GM18511 (cell line): ENCODE data around the gene WASF3.
"Not testable (repeated sequence)": the region's sequence is repeated elsewhere in the genome, so short reads cannot be mapped to it uniquely, and the experiment has no call there.

Experiments
- ATAC-seq: cut with Tn5 transposase; IDR thresholded peaks from one replicate; pipeline ENCODE4 v1.9.1; 2021; ENCODE audit warnings: mild to moderate bottlenecking, moderate library complexity; ENCODE audit not compliant: unreplicated experiment

Gene WASF3

GRCh38 chr13:26709461-26709860 lies 152.0 kb downstream of the WASF3 start:
- ATAC-seq: no peak

DNA sequence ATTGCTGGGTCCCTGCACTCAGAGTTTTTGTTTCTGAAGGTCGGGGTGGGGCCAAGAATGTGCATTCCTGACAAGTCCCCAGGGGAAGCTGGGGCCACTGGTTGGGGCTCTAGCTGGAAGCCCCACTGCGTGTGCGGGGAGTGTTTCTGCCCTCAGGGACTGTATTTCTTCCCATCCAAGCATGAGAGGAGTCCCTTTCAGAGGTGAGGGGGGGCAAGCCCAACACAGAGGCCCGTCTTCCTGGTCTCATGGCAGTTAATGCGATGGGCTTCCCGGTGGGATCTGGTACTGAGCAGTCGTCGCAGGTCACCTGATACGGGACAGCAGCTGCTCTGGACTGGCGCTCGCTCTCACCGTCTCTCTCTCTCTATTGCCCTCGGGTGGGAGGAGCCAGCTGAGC lies 152.7 kb downstream of the WASF3 start:
- ATAC-seq: no peak

DNA sequence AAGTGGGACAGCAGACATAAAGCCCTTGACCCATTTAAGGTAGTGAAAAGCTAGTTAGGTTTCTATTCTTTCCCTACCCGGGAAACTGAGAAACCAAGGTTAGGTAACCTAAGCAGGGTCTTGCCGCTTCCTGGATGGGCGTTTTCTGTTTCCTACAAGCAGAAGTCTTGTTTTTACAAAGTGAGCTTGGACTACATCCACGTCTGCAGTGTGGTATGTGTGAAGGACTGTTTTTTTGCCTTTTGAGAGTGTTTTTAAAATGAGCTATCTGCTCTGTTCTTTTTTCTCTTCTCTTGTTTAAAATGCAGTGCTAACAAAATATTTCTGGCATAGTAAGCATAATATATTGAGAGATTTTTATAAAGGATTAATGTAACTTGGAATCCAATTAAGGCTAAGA lies 153.7 kb downstream of the WASF3 start:
- no peak for ATAC-seq

DNA sequence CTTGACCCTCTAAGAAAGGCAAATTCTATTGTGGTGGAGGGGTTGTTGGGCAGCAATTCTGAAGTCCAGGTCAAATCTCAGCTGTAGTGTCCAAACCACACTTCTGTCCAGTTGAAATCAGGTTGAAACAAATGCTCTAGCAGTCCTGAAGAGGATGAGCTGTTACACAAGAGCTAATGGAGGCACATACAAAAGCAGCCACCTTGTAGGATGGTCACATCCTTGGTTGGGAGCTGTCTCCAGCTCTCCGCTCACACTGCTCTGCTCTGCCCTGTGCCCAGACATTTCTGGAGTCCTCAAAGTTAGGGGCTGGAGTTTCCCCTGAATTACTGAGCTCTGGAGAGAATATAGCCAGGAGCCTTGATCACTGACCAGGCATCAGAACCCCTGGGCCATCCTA lies 155.9 kb downstream of the WASF3 start:
- no peak for ATAC-seq

DNA sequence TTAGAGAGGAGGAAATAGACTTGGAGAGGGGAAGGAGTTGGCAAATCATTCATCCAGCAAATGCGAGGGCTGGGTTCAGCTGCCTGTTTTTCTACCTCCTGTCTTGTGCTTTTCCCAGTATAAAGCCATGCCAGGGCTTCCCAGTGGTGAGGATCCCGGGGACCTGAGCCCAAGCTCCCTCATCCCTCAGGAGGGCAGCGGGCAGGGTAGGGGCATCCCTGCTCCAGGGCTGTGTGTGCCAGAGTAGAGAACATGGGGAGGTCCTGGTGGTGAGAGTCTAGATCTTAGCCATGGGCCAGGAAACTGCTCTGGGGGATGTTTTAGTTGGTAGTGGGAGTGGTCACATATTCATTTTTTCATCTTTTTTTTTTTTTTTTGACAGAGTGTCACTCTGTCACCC lies 159.5 kb downstream of the WASF3 start:
- no peak for ATAC-seq

DNA sequence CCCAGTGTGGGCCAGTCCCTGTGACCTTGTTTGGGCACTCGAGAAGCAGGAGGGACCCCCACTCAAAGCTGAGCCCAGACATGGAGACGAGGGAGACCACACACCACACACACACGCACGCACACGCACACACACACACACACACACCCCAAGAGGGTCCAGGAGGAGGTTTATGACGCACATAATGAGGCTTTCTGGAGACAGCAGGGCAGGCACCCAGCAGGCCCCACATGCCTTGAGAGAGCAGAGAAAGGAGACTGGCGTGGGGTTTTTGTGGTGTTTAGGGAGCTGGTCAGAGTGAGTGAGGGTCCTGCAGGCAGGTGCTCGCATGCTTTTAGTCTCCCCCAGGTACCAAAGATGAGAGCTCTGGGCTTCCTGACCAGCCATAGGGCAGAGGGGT lies 160.7 kb downstream of the WASF3 start:
- no peak for ATAC-seq

DNA sequence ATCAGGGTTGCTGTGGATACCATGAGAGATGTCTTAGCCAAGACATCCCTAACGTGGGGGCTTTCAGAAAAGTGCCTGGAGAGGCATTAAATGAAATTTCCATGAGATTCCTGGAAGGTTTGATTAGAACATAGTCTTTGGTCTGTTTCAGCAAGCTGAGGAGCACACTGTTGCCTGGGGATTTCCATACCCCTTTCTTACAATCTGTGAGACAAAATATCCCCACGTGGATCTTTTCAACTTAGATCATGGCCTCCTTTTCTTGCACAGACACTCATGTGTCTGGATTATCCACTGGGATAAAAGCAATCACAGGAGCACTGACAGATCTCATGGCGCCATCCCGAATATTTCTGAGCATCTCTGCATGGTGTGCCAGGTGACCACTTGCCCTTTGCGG lies 161.4 kb downstream of the WASF3 start:
- ATAC-seq: no peak

- ATAC-seq: no peak
These were observed 162.0 kb downstream of the WASF3 start for GRCh38 chr13:26719356-26719945.

DNA sequence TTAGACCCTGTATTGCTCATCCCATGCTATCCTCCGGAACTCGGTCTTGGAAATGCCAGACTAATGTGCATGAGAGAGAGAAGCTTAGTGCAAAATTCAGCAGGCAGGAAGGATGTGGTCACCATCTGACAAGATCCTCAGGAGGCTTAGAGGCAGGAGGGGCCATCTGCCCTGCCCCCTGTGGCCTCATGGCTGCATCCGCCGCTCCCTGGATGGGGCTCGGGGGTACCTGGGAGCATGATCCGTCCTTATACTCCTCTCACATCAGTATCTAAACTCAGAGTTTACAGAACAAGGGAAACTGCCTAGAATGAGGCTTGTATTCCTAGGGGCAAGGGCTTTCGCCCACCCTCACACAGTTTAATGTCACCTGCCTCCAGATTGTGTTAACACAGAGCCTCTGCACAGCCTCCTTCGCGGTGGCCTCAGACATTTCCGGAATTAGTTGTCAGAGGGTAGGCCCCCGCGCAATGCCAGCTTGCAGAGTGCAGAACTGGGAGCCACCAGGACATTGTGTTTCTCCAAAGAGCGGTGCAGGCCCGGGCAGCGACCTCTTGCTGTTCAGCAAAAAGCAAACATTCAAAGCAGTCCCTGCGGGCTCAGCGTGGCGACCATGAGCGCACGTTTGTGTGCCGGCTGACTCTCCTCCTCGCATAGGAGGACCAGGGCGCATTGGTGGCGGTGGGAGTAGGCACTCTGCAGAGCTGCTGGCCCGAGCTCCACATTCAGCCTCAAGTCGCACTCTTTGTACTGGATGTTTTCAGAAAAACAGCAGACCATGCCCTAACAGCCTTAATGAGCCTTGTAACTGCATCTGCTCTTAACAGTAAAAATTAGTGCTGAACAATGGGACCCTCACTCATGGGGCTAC lies 164.0 kb downstream of the WASF3 start:
- peak; percentile 76 for ATAC-seq

DNA sequence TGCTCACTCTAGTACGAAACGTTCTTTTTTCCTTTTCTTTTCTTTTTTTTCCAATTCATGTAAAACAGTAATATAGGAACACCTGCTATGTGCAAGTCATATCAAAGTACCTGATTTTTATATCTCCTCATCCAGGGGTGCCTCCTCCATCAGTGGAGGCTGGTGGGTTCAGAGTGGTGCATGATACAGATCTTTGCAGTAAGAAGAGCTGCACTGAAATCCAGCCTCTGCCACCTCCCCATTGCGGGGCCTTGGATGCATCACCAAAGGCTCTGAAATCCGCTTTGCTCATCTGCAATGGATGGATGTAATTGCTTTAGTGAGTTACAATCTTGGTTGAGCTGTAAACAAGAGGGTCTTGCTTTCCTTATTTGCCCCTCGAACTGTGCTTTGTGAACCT lies 164.8 kb downstream of the WASF3 start:
- no peak for ATAC-seq

DNA sequence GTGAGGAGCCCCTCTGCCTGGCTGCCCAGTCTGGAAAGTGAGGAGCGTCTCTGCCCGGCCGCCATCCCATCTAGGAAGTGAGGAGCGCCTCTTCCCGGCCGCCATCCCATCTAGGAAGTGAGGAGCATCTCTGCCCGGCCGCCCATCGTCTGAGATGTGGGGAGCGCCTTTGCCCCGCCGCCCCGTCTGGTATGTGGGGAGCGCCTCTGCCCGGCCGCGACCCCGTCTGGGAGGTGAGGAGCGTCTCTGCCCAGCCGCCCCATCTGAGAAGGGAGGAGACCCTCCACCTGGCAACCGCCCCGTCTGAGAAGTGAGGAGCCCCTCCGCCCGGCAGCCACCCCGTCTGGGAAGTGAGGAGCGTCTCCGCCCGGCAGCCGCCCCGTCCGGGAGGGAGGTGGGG lies 166.1 kb downstream of the WASF3 start:
- not testable (repeated sequence) for ATAC-seq

- no peak for ATAC-seq
These were observed 169.2 kb downstream of the WASF3 start for GRCh38 chr13:26726684-26727083.

GRCh38 chr13:26727122-26727521 lies 169.6 kb downstream of the WASF3 start:
- ATAC-seq: no peak

DNA sequence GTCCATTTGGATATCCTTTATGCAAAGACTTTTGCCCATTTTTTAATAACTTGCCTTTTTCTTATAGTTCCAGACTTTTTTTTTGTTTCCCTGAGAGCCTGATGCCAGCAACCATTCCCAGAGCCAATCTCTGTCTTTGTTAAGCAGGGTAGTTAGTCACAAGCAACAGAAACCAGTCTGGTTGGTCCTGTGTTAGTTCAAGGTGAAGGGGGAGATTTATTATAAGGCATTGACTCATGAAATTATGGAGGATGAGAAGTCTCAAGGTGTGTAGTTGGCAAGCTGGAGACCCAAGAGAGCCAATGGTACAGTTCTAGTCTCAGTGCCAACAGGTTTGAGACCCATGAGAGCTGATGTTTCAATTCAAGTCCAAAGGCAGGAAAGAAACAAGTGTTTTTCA lies 170.2 kb downstream of the WASF3 start:
- ATAC-seq: no peak

GRCh38 chr13:26735677-26736076 lies 178.2 kb downstream of the WASF3 start:
- no peak for ATAC-seq
